Measurements from ENCODE around the gene GALR2. TPM values are rescaled to one million over a fixed set of nuclear protein-coding genes. Genes with fewer than 3 reads are reported as not detected.

Gene GALR2
- polyA plus RNA-seq, 2 of the 4 experiments (the other 2 are of a cell fraction), result 0.32 to 0.44 TPM

- FAIRE-seq, result no peak
- 6% methylated on average over 48 of the region's 55 CpGs for WGBS (ENCODE audit: missing lambda C conversion rate)
- POLR2A ChIA-PET, result interaction anchor here (0.6 to 1.3 kb wide), 7 partner anchors 12 to 248 kb away, joined by 3 to 5 read pairs (median 4); partner anchors contain the start of genes MRPL38, SRP68, UBALD2 and WBP2
- peak within 1 kb of the TSS; percentile 82 for H3K4me2 ChIP-seq
- CTCF ChIA-PET, result interaction anchor here (0.7 to 38.7 kb wide), 19 partner anchors 8 to 305 kb away, joined by 3 to 755 read pairs (median 5); partner anchors contain the start of gene ZACN
- ATAC-seq, result peak; percentile 93 to 96
- H3K27ac ChIP-seq, result peak within 1 kb of the TSS; percentile 84 to 87
- peaks cover 11% of the 10 kb centered on the region for H3K4me1 ChIP-seq
- peak; percentile 95 for DNase-seq (ENCODE audit: low read depth in 1 of 2, low spot score in 1 of 2)
- H3K9me3 ChIP-seq, result no peaks in the 10 kb centered on the region
- peak within 1 kb of the TSS; percentile 69 for H3K4me3 ChIP-seq
- peak; percentile 91 for TF ChIP-seq MAX (IDR thresholded peaks at IDR 0.05)
- no peak for TF ChIP-seq ZC3H11A (IDR thresholded peaks at IDR 0.05)
- TF ChIP-seq TP53 (CRISPR knock-in tag; IDR thresholded peaks at IDR 0.05), result no peak
- TF ChIP-seq JUN (IDR thresholded peaks at IDR 0.05), result peak; percentile 67 to 87; a peak in 4 of 5 replicates
- no peak for TF ChIP-seq BHLHE40 (IDR thresholded peaks at IDR 0.05; ENCODE audit: low read depth, low read length)
- peak; percentile 88 for TF ChIP-seq E2F6 (IDR thresholded peaks at IDR 0.05; ENCODE audit: borderline replicate concordance, low read depth)
- TF ChIP-seq HOXB13 (CRISPR knock-in tag; IDR thresholded peaks at IDR 0.05; ENCODE audit: low read depth), result peak; percentile 79
- peak; percentile 85 for TF ChIP-seq POLR2A (IDR thresholded peaks at IDR 0.05; ENCODE audit: low read length)
- no peak for TF ChIP-seq EP300 (IDR thresholded peaks at IDR 0.05)
- no peak for TF ChIP-seq ZNF302 (CRISPR knock-in tag; IDR thresholded peaks at IDR 0.05)
- TF ChIP-seq REST (IDR thresholded peaks at IDR 0.05), result no peak
- TF ChIP-seq BCL3 (IDR thresholded peaks at IDR 0.05), result peak; percentile 71; the same call in 2 of the 3 replicates
- TF ChIP-seq RNF2 (IDR thresholded peaks at IDR 0.05; ENCODE audit: borderline replicate concordance, low read depth), result no peak
- TF ChIP-seq ZFP36 (IDR thresholded peaks at IDR 0.05; ENCODE audit: borderline replicate concordance, partially characterized antibody), result peak; percentile 1
- peak; percentile 83 for TF ChIP-seq PHF8 (IDR thresholded peaks at IDR 0.05; ENCODE audit: borderline replicate concordance, low read depth)
- no peak for TF ChIP-seq FOXS1 (CRISPR knock-in tag; IDR thresholded peaks at IDR 0.05)
- no peak for TF ChIP-seq CHD2 (IDR thresholded peaks at IDR 0.05; ENCODE audit: low read length, partially characterized antibody)
- TF ChIP-seq CEBPB (IDR thresholded peaks at IDR 0.05), result no peak; a peak in 1 of 4 replicates
- TF ChIP-seq ELK1 (IDR thresholded peaks at IDR 0.05; ENCODE audit: low read depth, low read length), result no peak
- no peak for TF ChIP-seq GATA3 (IDR thresholded peaks at IDR 0.05; ENCODE audit: borderline replicate concordance)
- TF ChIP-seq HOXB5 (CRISPR knock-in tag; IDR thresholded peaks at IDR 0.05), result no peak
- no peak for TF ChIP-seq SREBF2 (IDR thresholded peaks at IDR 0.05)
- no peak for TF ChIP-seq KDM5A (IDR thresholded peaks at IDR 0.05)
- no peak for TF ChIP-seq NR3C1 (IDR thresholded peaks at IDR 0.05)
- no peak for TF ChIP-seq HMGXB4 (CRISPR knock-in tag; IDR thresholded peaks at IDR 0.05; ENCODE audit: borderline replicate concordance)
- TF ChIP-seq TFCP2L1 (CRISPR knock-in tag; IDR thresholded peaks at IDR 0.05), result 0 out of 2 replicates have a peak, but pooled peaks have one; percentile 36
- TF ChIP-seq RFX5 (IDR thresholded peaks at IDR 0.05), result no peak
- no peak for TF ChIP-seq CHD4 (IDR thresholded peaks at IDR 0.05; ENCODE audit: borderline replicate concordance)
- TF ChIP-seq RARB (CRISPR knock-in tag; IDR thresholded peaks at IDR 0.05), result no peak
- TF ChIP-seq NFE2L2 (conservative IDR thresholded peaks at IDR 0.05; ENCODE audit: low read length), result no peak
- no peak for TF ChIP-seq JUNB (IDR thresholded peaks at IDR 0.05)
- TF ChIP-seq RAD21 (conservative IDR thresholded peaks at IDR 0.05 in 1 of 2, IDR thresholded peaks at IDR 0.05 in 1 of 2), result no peak
Measured at GRCh38 chr17:76103274-76104139, 28.9 kb downstream of the GALR2 start, which contains the start of gene EXOC7. Gene EXOC7 (minus strand): TSS chr17:76103787. CDS start chr17:76103692, 95 bp downstream.

Data from A549 (cell line).